ENCODE results near the gene CFAP299.

The CFAP299 gene

GRCh38 chr4:80448056-80448455 is 112.5 kb downstream of the CFAP299 start:
- no peak for DNase-seq (ENCODE audit: low spot score)

DNA sequence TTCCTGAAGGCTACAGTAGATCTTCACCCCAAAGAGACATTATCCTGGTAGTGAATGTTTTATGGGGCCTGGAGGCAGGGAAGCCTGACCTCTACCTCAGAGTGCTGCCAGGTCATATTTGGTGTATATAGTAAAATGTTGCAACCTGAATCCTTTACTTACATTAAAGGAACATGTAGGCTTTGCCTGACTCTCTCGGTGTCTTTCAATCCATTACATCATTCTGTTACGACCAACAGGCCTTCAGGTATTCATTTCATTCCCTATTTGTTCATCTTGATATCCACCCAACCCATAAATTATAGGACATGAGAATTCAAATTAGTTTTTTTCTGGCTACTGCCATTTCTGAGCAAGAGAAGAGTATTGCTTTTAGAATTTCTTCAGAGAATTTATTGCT is 116.5 kb downstream of the CFAP299 start:
- DNase-seq (ENCODE audit: low spot score): no peak

DNA sequence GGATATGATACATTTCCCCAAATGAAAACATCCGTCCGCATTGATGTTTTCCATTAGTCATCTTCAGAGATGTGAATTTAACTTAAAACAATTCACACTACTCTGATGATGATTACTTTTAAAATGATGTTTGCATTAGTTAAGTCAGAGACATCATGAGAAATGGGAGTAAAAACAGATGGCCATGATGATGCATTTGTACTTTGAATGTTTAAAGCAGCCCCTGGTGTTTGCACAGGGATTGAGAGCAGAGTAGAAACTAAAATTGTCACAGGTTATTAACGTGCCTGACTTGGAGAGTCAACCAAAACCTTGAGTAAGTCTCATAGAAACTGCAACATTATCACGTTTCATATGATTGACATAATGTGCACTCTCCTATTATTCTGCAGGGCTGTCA is 117.2 kb downstream of the CFAP299 start:
- no peak for DNase-seq (ENCODE audit: low spot score)

DNA sequence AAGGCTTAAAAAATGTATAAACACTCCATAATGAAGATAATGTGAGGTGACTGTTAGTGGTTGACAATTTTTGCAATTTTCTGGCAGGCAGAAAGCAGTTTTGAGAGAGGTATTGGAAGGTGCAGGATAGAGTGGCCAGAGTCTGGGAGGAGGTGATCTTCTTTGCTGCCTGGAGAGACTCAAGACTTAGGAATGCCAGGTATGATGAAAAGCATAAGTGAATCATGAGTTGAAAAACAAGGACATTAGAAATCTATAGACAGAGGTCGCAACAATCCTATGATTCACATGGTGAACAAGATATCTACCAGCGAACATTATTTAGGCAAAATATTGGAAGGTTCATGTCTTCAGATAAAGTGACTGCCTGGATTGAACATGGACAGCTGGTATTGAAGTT is 118.5 kb downstream of the CFAP299 start:
- DNase-seq (ENCODE audit: low spot score): no peak

GRCh38 chr4:80454556-80454955 is 119.0 kb downstream of the CFAP299 start:
- DNase-seq (ENCODE audit: low spot score): no peak

DNA sequence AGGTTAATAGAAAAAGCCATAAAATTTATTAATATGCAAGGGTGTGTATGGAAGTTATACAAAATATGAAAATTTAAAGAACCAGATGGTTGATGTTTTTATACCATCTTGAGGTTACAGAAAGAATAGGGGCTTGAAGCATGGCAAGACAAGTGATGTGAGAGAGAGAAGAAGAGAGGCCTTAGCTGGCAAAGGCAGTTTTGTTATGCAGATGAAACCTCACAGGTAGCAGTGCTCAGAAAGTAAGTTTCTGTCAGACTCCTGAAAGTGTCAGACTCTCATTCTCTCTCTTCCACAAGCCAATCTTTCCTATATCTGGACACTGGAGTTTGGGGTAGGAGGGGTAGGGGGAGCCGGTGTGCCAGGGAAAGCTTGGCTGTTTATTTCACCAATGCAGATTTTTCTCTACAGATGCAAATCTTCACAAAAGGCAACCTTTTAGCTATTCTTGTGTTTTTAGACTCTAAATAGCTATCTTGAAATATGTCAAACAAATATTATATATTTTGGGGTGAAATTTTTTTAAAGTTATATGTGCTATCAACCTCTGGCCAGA is 124.5 kb downstream of the CFAP299 start:
- peak; percentile 20 for DNase-seq (ENCODE audit: low spot score)

DNA sequence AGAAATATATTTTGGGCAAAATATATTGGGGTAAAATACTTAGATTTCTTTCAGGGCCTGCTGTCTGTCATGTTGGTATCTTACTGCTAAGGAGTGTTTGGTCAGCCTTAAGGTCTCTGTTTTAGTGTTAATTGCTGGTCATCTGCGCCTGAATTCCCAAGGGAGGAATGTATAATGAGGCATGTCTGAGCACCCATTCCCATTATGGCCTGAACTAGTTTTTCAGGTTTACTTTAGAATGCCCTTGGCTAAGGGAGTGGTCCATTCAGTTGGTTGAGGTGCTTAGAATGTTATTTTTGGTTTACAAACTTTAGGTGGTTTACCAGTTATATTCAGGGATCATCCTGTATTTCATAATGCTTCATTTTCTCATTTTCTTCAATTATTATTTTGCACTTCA is 125.9 kb downstream of the CFAP299 start:
- no peak for DNase-seq (ENCODE audit: low spot score)

DNA sequence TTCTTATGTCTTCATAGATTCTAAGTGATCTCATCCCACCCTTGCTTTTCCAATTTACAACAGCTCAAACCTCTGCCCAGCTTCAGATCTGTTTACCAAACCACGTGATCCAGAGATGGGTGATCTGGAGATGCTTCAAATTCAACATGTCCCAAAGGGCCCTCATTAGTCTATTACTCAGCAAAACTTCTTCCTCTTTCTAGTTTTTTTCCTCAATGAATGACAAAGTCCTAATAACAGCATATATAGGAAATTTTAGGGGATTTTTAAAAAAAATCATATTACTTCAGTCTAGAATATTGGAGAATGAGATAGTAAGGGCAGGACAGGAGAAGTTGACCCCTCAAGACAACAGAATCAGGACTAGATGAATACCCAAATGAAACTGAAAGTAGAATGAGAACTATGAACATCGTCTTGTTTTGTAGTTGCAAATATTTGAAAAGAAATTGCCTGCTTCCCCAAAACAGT is 127.1 kb downstream of the CFAP299 start:
- DNase-seq (ENCODE audit: low spot score): no peak

- DNase-seq (ENCODE audit: low spot score): no peak
Observed at GRCh38 chr4:80463509-80463908, 128.0 kb downstream of the CFAP299 start.

GRCh38 chr4:80465238-80465637 is 129.7 kb downstream of the CFAP299 start:
- DNase-seq (ENCODE audit: low spot score): no peak

DNA sequence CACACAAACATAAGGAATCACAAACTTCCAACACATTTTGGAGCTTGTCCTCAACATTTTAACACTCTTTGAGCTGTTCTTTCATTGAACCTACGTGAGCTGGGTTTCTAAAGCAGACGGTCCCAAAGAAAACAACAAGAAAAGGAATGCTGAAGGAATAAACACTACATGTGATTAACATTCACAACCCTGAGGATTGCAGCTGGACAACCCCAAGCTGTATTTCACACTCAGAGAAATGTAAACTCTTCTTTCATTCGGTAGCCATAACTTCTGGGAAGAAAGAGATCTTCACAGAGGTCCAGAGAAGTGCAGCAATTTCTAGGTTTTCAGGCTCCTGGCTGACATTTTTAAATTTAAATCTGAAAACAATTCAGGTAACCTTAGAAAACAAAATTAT is 130.2 kb downstream of the CFAP299 start:
- DNase-seq (ENCODE audit: low spot score): no peak

- DNase-seq (ENCODE audit: low spot score): no peak
Observed at GRCh38 chr4:80466618-80467017, 131.1 kb downstream of the CFAP299 start.

DNA sequence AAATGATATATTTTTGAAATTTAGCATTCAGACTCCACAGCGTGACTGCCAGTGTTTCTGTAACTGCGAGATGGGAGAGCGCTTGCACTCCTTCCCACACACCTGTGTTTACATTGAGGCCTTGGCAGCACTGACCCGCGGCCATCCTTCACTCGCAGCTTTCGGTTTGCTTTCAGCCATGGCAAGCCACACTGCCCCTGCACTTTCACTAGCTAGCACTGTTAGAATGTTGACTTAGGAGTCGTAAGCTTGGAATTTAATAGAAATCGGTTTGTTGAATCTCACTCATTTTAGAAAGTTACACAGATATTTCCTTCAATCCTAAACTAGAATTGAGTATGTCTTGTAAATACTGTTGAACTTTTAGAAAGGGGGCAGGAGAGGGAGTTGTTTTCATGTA is 136.2 kb downstream of the CFAP299 start:
- DNase-seq (ENCODE audit: low spot score): no peak

DNA sequence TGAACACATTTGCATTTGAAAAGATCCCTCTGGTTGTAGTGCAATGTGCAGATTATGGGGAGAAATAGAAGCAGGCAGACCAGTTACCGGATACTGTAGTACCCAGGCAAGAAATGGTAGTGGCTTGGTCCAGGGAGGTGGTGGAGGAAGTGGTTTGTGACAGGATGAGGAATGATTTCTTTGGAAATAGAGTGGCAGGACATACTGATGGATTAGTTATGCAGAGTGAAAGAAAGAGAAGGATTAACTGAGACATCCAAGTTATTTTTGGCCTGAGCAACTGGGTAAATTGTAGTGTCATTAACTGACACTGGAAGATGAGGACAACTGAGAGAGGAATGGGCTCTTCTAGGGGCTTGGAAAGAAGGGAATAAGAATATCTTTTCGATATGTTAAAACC is 139.7 kb downstream of the CFAP299 start:
- DNase-seq (ENCODE audit: low spot score): no peak

DNA sequence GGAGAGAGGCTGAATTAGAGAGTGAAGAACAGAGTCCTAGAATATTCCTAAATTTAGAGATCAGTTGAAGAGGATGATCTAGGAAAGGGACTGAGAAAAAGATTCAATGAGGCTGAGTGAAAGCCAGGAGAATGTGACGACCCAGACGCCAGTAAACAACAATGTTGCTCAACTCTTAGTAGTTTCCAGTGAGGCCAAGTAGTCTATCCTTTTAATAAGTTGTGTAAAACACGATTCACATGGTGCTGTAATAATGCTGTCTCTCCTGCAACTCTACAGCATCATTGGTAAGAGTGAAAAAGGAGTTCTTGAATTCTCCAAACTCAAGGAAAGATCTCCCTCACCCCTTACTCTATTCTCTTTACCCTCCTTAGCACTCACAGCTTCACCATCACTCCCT is 140.3 kb downstream of the CFAP299 start:
- no peak for DNase-seq (ENCODE audit: low spot score)

DNA sequence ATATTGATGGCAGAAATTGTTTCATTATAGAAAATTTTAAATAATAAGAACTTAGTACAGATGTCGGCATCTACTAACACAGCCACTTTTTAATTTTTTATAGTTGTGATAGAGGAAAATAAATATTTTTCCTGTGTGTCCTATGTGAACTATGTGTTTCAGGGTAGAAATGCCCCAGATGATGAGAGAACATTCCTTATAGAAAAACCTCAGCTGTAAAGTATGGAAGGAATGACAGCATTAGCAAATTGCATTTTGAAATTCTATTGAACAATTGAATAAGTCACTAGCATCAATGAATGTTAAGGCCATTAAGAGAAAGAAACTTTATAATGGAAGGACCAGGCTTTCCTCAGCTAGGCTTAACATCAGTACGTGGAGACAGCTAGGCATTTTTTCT is 149.2 kb downstream of the CFAP299 start:
- no peak for DNase-seq (ENCODE audit: low spot score)

DNA sequence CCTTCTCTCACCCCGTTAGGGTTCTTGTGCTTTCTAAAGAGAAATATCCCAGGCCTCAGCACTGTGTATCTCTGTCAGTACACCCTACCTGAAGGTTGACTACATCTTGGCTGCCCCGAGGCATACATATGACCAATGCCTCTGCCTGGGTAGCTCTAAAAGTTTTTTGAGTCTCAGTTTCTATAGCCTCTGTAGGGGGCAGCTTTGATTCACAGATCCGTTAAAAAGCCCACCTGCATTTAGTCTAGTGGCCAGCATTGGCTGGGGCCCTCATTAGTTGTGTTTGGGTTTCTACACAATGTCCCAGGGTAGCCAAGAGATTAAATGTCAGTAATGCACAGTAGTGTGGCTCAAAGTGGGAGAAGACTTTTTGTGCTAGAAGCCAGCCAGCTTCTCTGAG is 151.1 kb downstream of the CFAP299 start:
- no peak for DNase-seq (ENCODE audit: low spot score)

DNA sequence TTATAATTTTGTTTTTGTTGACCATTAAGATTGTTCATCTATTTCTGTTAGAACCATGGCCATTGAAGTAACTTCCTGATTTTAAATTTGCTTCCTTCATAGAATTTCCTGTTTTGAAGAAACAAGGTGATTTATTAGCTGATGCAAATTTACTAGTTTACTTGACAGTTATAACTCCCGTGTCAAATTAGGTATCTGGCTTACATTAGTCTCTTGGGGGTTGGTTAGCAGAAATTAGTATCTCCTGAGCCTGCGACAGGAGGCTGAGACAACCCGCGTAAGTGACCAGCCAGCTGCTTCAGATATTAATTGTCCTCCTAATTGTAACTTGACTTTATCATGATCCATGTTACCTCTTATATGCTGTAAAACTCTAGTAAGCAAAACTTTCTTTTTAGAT is 154.3 kb downstream of the CFAP299 start:
- DNase-seq (ENCODE audit: low spot score): no peak

DNA sequence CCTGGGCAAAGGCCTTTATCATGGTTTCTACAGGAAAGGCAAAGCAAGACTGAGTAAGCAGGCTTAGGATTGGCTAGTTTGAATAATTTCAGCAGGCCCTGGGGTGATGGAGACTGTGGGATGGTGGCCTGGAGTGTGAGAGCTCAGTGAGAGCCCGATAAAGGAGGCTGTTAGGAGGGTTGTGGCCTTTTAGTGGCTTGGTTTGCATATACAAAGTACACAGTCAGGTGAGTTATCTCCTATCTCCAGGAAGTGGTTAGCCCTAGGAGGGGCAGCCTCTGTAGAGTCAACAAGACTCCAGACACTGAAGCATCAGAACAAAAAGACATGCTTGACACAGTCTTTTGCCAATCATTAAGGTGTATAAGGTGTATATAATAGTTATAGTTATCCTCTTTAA is 157.2 kb downstream of the CFAP299 start:
- peak; percentile 73 for DNase-seq (ENCODE audit: low spot score)

- DNase-seq (ENCODE audit: low spot score): no peak
Observed at GRCh38 chr4:80495865-80496264, 160.3 kb downstream of the CFAP299 start.

- no peak for DNase-seq (ENCODE audit: low spot score)
Observed at GRCh38 chr4:80498725-80499124, 163.2 kb downstream of the CFAP299 start.

GRCh38 chr4:80500613-80501012 is 165.1 kb downstream of the CFAP299 start:
- DNase-seq (ENCODE audit: low spot score): peak; percentile 48

DNA sequence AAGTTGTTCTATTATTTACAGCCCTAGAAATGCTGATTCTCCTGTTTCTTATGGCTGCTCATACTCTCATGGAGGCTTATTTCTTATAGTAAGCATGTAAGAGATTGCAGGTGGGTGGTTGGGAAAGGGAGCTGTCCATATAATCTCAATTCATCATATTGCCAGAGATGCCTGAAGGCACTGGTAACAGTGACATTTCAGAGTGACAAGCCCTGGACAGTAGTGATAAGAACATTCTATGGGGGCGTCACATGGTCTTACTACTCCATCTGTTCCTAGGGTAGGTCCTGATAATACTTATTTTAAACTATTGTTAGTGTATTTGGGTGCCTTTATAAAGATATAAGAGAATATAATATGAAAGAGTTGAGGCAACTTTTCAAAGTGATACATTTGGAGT is 171.5 kb downstream of the CFAP299 start:
- DNase-seq (ENCODE audit: low spot score): no peak

- no peak for DNase-seq (ENCODE audit: low spot score)
Observed at GRCh38 chr4:80507507-80507906, 172.0 kb downstream of the CFAP299 start.

DNA sequence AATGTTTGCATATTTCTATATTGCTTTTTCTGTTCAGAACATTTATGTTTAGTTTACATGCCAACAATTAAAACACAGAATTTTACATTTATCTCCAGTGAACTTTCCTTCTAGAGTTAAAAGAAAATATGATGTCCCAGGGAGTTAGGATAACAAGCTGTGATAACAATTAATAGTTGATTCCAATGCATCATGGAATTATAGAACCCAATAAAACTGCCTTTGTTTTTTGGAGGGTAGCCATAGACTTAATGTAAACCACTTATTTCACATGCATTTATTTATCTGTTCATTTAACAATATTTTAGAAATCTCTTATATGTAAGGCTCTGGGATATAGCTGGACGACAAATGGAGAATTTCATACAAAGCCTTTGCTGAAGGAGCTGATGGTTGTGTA is 180.0 kb downstream of the CFAP299 start:
- DNase-seq (ENCODE audit: low spot score): no peak
